Stimulated activated CD8-positive, alpha-beta memory T cell treated with anti-CD3 and anti-CD28 coated beads, Interleukin-12 subunit alpha, Interleukin-12 subunit beta, amount 100 ng/mL, for 1 hour (primary cell): Measurements from ENCODE around the gene MAT1A.

Experiments
- DNase-seq: peaks from one replicate; pipeline ENCODE4 v3.0.0-alpha.2; 2020; ENCODE audit warnings: low read depth

MAT1A gene

GRCh38 chr10:80281784-80282765, 7.4 kb downstream of the MAT1A start:
- no peak for DNase-seq

GRCh38 chr10:80281292-80281691, 8.2 kb downstream of the MAT1A start:
- DNase-seq, result no peak

- no peak for DNase-seq
Measured at GRCh38 chr10:80280071-80280800, 9.2 kb downstream of the MAT1A start.

GRCh38 chr10:80279146-80279545, 10.3 kb downstream of the MAT1A start:
- no peak for DNase-seq

GRCh38 chr10:80278480-80278879, 11.0 kb downstream of the MAT1A start:
- no peak for DNase-seq

- no peak for DNase-seq
Measured at GRCh38 chr10:80277567-80278250, 11.7 kb downstream of the MAT1A start.

- DNase-seq, result no peak
Measured at GRCh38 chr10:80277016-80277415, 12.4 kb downstream of the MAT1A start.

GRCh38 chr10:80276335-80276734, 13.1 kb downstream of the MAT1A start:
- DNase-seq, result no peak

GRCh38 chr10:80275756-80276155, 13.7 kb downstream of the MAT1A start:
- no peak for DNase-seq

GRCh38 chr10:80275135-80275498, 14.3 kb downstream of the MAT1A start:
- DNase-seq, result no peak

- DNase-seq, result no peak
Measured at GRCh38 chr10:80274396-80275134, 14.9 kb downstream of the MAT1A start.

GRCh38 chr10:80273523-80274170, 15.8 kb downstream of the MAT1A start:
- DNase-seq, result no peak

- DNase-seq, result no peak
Measured at GRCh38 chr10:80272793-80273522, 16.5 kb downstream of the MAT1A start.

GRCh38 chr10:80271416-80271815, 18.0 kb downstream of the MAT1A start:
- no peak for DNase-seq

GRCh38 chr10:80270887-80271286, 18.6 kb downstream of the MAT1A start:
- DNase-seq, result no peak

- DNase-seq, result no peak
Measured at GRCh38 chr10:80268938-80269588, 20.4 kb downstream of the MAT1A start.

- DNase-seq, result no peak
Measured at GRCh38 chr10:80268266-80268665, 21.2 kb downstream of the MAT1A start.

GRCh38 chr10:80266513-80266863, 23.0 kb downstream of the MAT1A start:
- no peak for DNase-seq

- DNase-seq, result no peak
Measured at GRCh38 chr10:80265740-80266512, 23.5 kb downstream of the MAT1A start.
